K562 (cell line): Measurements from ENCODE around the gene LPIN2. TPM values are rescaled to one million over a fixed set of nuclear protein-coding genes. Genes with fewer than 3 reads are reported as not detected.

Experiments used
- ATAC-seq: fragments of 200-7000 bp; cut with Tn5 transposase; 3 replicates; pipeline ENCODE4 v1.9.1; 2020; ENCODE audit warnings: moderate library complexity
- BruUV-seq: library from RNA; stranded (reverse); fragments of 400-500 nt; replicated peaks from 2 replicates; lab custom pipeline; 2021; lab: Mats Ljungman, UMichigan
- CTCF ChIA-PET: fragments of 300-600 bp; formaldehyde crosslinking; extraction: SDS; loops from one replicate; lab custom pipeline; 2021; ENCODE audit warnings: low intra/inter-chr PET ratio; lab: Yijun Ruan, JAX
- POLR2A ChIA-PET: fragments of 300-600, 350-650 bp; sonication (Branson Sonifier 250); formaldehyde crosslinking; extraction: SDS; loops from one replicate; lab custom pipeline; 2021; ENCODE audit warnings: antibody characterized with exemption, inconsistent platforms; lab: Yijun Ruan, JAX
- DNase-seq, 4 experiments: peaks; one replicate each; pipeline versions ENCODE4 v3.0.0 to v3.0.0-alpha.2; 2011 to 2018; ENCODE audit warnings: low spot score in 3 of 4, mixed read lengths in 3 of 4; ENCODE audit errors: extremely low read depth in 1 of 4
- FAIRE-seq: peaks from 2 replicates; lab custom pipeline; 2011; peaks lifted over from hg19 to GRCh38; lab: Jason Lieb, UNC
- H2AFZ ChIP-seq: 2 replicates; pipeline ENCODE4 v1.6.0; 2011; ENCODE audit warnings: low read depth, low read length, control low read depth, inconsistent platforms
- H3K27ac ChIP-seq: fragments of 200-600 bp; 3 replicates; pipeline ENCODE4 v1.8.0; 2011; ENCODE audit warnings: low read depth, mild to moderate bottlenecking, control low read depth, inconsistent platforms, low read length, moderate library complexity, mixed read lengths; ENCODE audit errors: extremely low read depth
- H3K27me3 ChIP-seq, 2 experiments: fragments of 300-600 bp in 1 of 2; 2 replicates in 1 of 2; 3 replicates in 1 of 2; pipeline versions ENCODE4 v1.6.0 to v1.8.0; 2011; ENCODE audit warnings: inconsistent platforms in 2 of 2, low read length in 2 of 2, mild to moderate bottlenecking in 1 of 2, mixed read lengths in 1 of 2, moderate library complexity in 1 of 2; ENCODE audit not compliant: control insufficient read depth in 2 of 2, insufficient read depth in 2 of 2
- H3K36me3 ChIP-seq: fragments of 300-600 bp; 3 replicates; pipeline ENCODE4 v1.8.0; 2011; ENCODE audit warnings: mild to moderate bottlenecking, low read length, inconsistent platforms; ENCODE audit not compliant: control insufficient read depth, insufficient read depth
- H3K4me1 ChIP-seq, 2 experiments: fragments of 200-600 bp in 1 of 2; replicated peaks in 1 of 2; 2 replicates in 1 of 2; 3 replicates in 1 of 2; pipeline versions ENCODE4 v1.5.1 to v1.8.0; 2011; ENCODE audit warnings: inconsistent platforms in 2 of 2, low read length in 2 of 2, mild to moderate bottlenecking in 1 of 2, mixed read lengths in 1 of 2, moderate library complexity in 1 of 2; ENCODE audit not compliant: control insufficient read depth in 2 of 2, insufficient read depth in 2 of 2
- H3K4me2 ChIP-seq: 2 replicates; pipeline ENCODE4 v1.6.1; 2011; ENCODE audit warnings: low read length, control low read depth, inconsistent platforms, mixed read lengths; ENCODE audit not compliant: insufficient read depth
- H3K4me3 ChIP-seq: fragments of 200-600 bp; sonication (generic), shearing (Covaris generic); 2 replicates; pipeline ENCODE4 v1.5.1; 2016; ENCODE audit warnings: control low read depth, inconsistent platforms
- H3K79me2 ChIP-seq: fragments of 200-600 bp; 3 replicates; pipeline ENCODE4 v1.8.0; 2011; ENCODE audit warnings: low read length, inconsistent platforms; ENCODE audit not compliant: control insufficient read depth, insufficient read depth
- H3K9ac ChIP-seq, 2 experiments: 2 replicates each; pipeline versions ENCODE4 v1.6.0 to v1.6.1; 2011; ENCODE audit warnings: low read depth in 2 of 2, low read length in 2 of 2, control low read depth in 1 of 2, inconsistent platforms in 1 of 2, mild to moderate bottlenecking in 1 of 2, mixed read lengths in 1 of 2; ENCODE audit not compliant: insufficient read depth in 1 of 2
- H3K9me1 ChIP-seq: one replicate; pipeline ENCODE4 v1.6.0; 2011; ENCODE audit warnings: inconsistent platforms, mild to moderate bottlenecking, low read length, moderate library complexity; ENCODE audit not compliant: control insufficient read depth, insufficient read depth
- H3K9me3 ChIP-seq: replicated peaks from 2 replicates; pipeline ENCODE4 v1.5.1; 2011; ENCODE audit warnings: low read depth, low read length, inconsistent platforms; ENCODE audit not compliant: control insufficient read depth, insufficient read depth
- H4K20me1 ChIP-seq: replicated peaks from 2 replicates; pipeline ENCODE4 v1.6.1; 2011; ENCODE audit warnings: low read length, inconsistent platforms, mixed read lengths; ENCODE audit not compliant: control insufficient read depth, insufficient read depth
- DDX20 ChIP-seq: fragments of 450-650 bp; IDR thresholded peaks from 2 replicates; pipeline ENCODE4 v1.6.1; 2016; ENCODE audit warnings: missing genetic modification characterization, low read depth, mild to moderate bottlenecking, missing compliant biosample characterization, moderate library complexity
- DMBX1 ChIP-seq: fragments of 250-450 bp; sonication (Bioruptor Pico); IDR thresholded peaks from 2 replicates; pipeline ENCODE4 v1.8.0; 2022; ENCODE audit warnings: inconsistent platforms, mild to moderate bottlenecking, moderate library complexity, borderline replicate concordance
- NEUROD1 ChIP-seq: fragments of 150-350 bp; IDR thresholded peaks from 2 replicates; pipeline ENCODE4 v1.6.1; 2014; ENCODE audit warnings: borderline replicate concordance, low read length, low read depth; ENCODE audit not compliant: partially characterized antibody
- PCBP1 ChIP-seq: fragments of 200-400 bp; formaldehyde crosslinking; IDR thresholded peaks from 2 replicates; pipeline ENCODE4 v1.6.1; 2018; ENCODE audit warnings: mild to moderate bottlenecking, low read depth, low read length; ENCODE audit not compliant: poor library complexity, severe bottlenecking
- PPARD ChIP-seq: fragments of 250-450 bp; sonication (Bioruptor Pico); IDR thresholded peaks from 2 replicates; pipeline ENCODE4 v1.8.0; 2022; ENCODE audit warnings: inconsistent platforms, mild to moderate bottlenecking, moderate library complexity
- SNIP1 ChIP-seq: fragments of 450-650 bp; IDR thresholded peaks from 2 replicates; pipeline ENCODE4 v1.7.1; 2017; ENCODE audit warnings: low read depth, mild to moderate bottlenecking
- TBL1XR1 ChIP-seq, 2 experiments: IDR thresholded peaks; 2 replicates each; pipeline ENCODE4 v1.6.1; 2012; ENCODE audit warnings: improper control_type of control experiment in 2 of 2, low read length in 2 of 2, mild to moderate bottlenecking in 1 of 2
- THRAP3 ChIP-seq: fragments of 450-650 bp; IDR thresholded peaks from 2 replicates; pipeline ENCODE4 v1.6.1; 2016; ENCODE audit warnings: mild to moderate bottlenecking, inconsistent platforms, borderline replicate concordance
- WGBS: fragments of 100-300 bp; shearing (Covaris generic); methylation state at CpG from one replicate; pipeline ENCODE4 v1.1.6; 2016; ENCODE audit warnings: low coverage, mixed read lengths; ENCODE audit not compliant: insufficient coverage; ENCODE audit errors: missing lambda C conversion rate; 5-methylcytosine and 5-hydroxymethylcytosine counted together
- in situ Hi-C: fragments of 300-500 bp; cut with MboI; formaldehyde crosslinking; loops from 4 replicates; pipeline ENCODE4 v1.15.0; 2018; ENCODE audit warnings: inconsistent platforms, mixed read lengths
- intact Hi-C: fragments of 100-400 bp; cut with micrococcal nuclease; formaldehyde crosslinking; loops from 2 replicates; pipeline ENCODE4 v1.14.2; 2022
- polyA plus RNA-seq, 8 experiments: library from polyadenylated mRNA; depleted of rRNA in 4 of 8; stranded (reverse) in 5 of 8; unstranded in 3 of 8; fragments of >200 nt; fragmentation: Nextera tagmentation in 2 of 8; fragmentation: Illumina TruSeq in 1 of 8; extraction: Ambion mirVana in 2 of 8; extraction: Trizol in 1 of 8; gene quantifications; 2 replicates each; pipeline versions ENCODE4 v1.2.1 to v1.2.3, GENCODE V29; 2011 to 2014; ENCODE audit warnings: inconsistent platforms in 1 of 8, missing spikeins in 1 of 8
- total RNA-seq, 7 experiments: library from RNA; depleted of rRNA in 6 of 7; stranded (reverse); fragments of >200 nt in 6 of 7; fragmentation: Illumina TruSeq in 2 of 7; extraction: Trizol in 2 of 7; gene quantifications; 2 replicates each; pipeline versions ENCODE4 v1.2.1 to v1.2.3, GENCODE V29; 2011 to 2021; ENCODE audit warnings: low replicate concordance in 1 of 7

LPIN2 gene
- total and polyA plus RNA-seq, 9 of the 15 experiments (the other 6 are each of a cell fraction or from before 2014, with no cell fraction given) = 5.2 to 34.8 (median 24.6) TPM

DNA sequence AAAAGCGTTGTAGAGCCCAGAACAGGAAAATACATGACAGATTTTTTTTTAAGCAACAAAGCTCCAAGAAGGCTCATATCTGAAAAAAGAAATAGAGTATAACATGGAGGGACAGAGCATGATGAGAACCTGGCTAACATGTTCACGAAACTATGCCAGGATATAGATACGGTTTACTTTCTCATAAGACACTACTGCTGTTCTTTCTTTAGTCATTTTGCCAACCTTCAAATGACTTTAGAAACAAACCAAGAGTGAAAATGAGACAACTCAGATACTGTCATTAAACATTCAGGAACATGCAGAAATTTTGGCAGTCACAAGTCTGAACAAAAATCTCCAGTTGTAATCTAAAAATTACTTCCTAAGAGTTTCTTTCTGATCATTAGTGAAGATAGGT lies 14.3 kb downstream of the LPIN2 start:
- CTCF ChIA-PET = no interaction called here
- H3K9me1 ChIP-seq = no peaks in the 10 kb centered on the region
- H3K4me1 ChIP-seq = peaks cover 14 to 38% of the 10 kb centered on the region in 2 experiments
- ATAC-seq (no peak), DNase-seq (no peak), FAIRE-seq (no peak)
- peaks cover 88% of the 10 kb centered on the region for H3K79me2 ChIP-seq
- POLR2A ChIA-PET = interaction anchor here (0.6 to 1.8 kb wide), 4 partner anchors 8 to 194 kb away, joined by 3 to 8 read pairs (median 6); partner anchors contain the start of gene LPIN2
- H3K27ac ChIP-seq = no peak overlapping the region; the same call in 2 of the 3 replicates
- H3K4me2 ChIP-seq = no peak overlapping the region
- no peak overlapping the region for H3K9ac ChIP-seq
- no TSS peak for BruUV-seq
- no peaks in the 10 kb centered on the region for H4K20me1 ChIP-seq
- H3K36me3 ChIP-seq = peaks cover 38% of the 10 kb centered on the region
- in situ Hi-C loops = no loop called here
- no peak for TF ChIP-seq TBL1XR1 (IDR thresholded peaks at IDR 0.05; ENCODE audit: low read length in 2 of 2)
- no peak for TF ChIP-seq PPARD (CRISPR knock-in tag)
- 0 out of 2 replicates have a peak, but pooled peaks have one; percentile 33 for TF ChIP-seq DDX20 (tag)
- TF ChIP-seq DMBX1 (CRISPR knock-in tag) = no peak
- no peak for TF ChIP-seq SNIP1
- no peak for TF ChIP-seq THRAP3
- TF ChIP-seq PCBP1 = no peak
- TF ChIP-seq NEUROD1 = no peak
- TF ChIP-seq, all 486 proteins: peak for 1
- Histone ChIP-seq H3K9me3 (no peaks in the 10 kb centered on the region), H3K4me3 (no peak overlapping the region), H2AFZ (no peak overlapping the region), H3K27me3 (no peaks in the 10 kb centered on the region)
- intact Hi-C loops = no loop called here
- WGBS = 85% methylated on average over 3 of the region's 3 CpGs
